A549 (cell line): Measurements from ENCODE around the gene SMARCB1. TPM values are rescaled to one million over a fixed set of nuclear protein-coding genes. Genes with fewer than 3 reads are reported as not detected.

Experiments
- ATAC-seq, 2 experiments: fragments of 200-7000 bp in 1 of 2; fragments of >200 bp in 1 of 2; cut with Nextera tagmentation in 1 of 2; cut with Tn5 transposase in 1 of 2; 3 replicates each; pipeline versions ENCODE4 v1.8.0 to v1.9.1; 2018 to 2020; ENCODE audit warnings: mild to moderate bottlenecking in 1 of 2, moderate library complexity in 1 of 2
- CTCF ChIA-PET: fragments of 300-600 bp; sonication (Branson Sonifier 250); formaldehyde crosslinking; extraction: SDS; loops from one replicate; lab custom pipeline; 2021; ENCODE audit warnings: antibody characterized with exemption, inconsistent platforms; lab: Yijun Ruan, JAX
- POLR2A ChIA-PET: fragments of 350-600 bp; formaldehyde crosslinking; extraction: SDS; loops from one replicate; lab custom pipeline; 2021; ENCODE audit warnings: antibody characterized with exemption, inconsistent platforms; lab: Yijun Ruan, JAX
- DNase-seq, 2 experiments: peaks; one replicate each; pipeline versions ENCODE4 v3.0.0 to v3.0.0-alpha.2; 2011 to 2016; ENCODE audit warnings: low read depth in 1 of 2, low spot score in 1 of 2
- FAIRE-seq: peaks from 2 replicates; lab custom pipeline; 2011; peaks lifted over from hg19 to GRCh38; lab: Jason Lieb, UNC
- H3K27ac ChIP-seq, 2 experiments: fragments of >200 bp; sonication (Bioruptor Twin); formaldehyde crosslinking; 3 replicates each; pipeline ENCODE4 v1.5.1; 2016 to 2017
- H3K4me1 ChIP-seq: fragments of >200 bp; sonication (Bioruptor Twin); formaldehyde crosslinking; 3 replicates; pipeline ENCODE4 v1.6.1; 2016
- H3K4me2 ChIP-seq: fragments of >200 bp; sonication (Bioruptor Twin); formaldehyde crosslinking; 3 replicates; pipeline ENCODE4 v1.6.1; 2016
- H3K4me3 ChIP-seq: fragments of >200 bp; sonication (Bioruptor Twin); formaldehyde crosslinking; 3 replicates; pipeline ENCODE4 v1.5.1; 2016
- H3K9me3 ChIP-seq: fragments of >200 bp; sonication (Bioruptor Twin); formaldehyde crosslinking; 3 replicates; pipeline ENCODE4 v1.6.1; 2016
- ATOH8 ChIP-seq: fragments of 250-450 bp; sonication (Bioruptor Pico); IDR thresholded peaks from 2 replicates; pipeline ENCODE4 v1.5.0; 2020; ENCODE audit warnings: low read depth, mild to moderate bottlenecking, moderate library complexity
- BHLHE40 ChIP-seq: IDR thresholded peaks from 2 replicates; pipeline ENCODE4 v1.6.1; 2012; ENCODE audit warnings: low read depth, low read length, inconsistent platforms
- CBX8 ChIP-seq: fragments of 200-600 bp; sonication (generic); IDR thresholded peaks from 2 replicates; pipeline ENCODE4 v1.6.1; 2016
- E2F6 ChIP-seq: IDR thresholded peaks from 2 replicates; pipeline ENCODE4 v1.6.1; 2012; ENCODE audit warnings: low read depth, borderline replicate concordance
- EHF ChIP-seq: fragments of 250-450 bp; sonication (Bioruptor Pico); IDR thresholded peaks from 2 replicates; pipeline ENCODE4 v1.5.0; 2020; ENCODE audit warnings: mild to moderate bottlenecking
- EHMT2 ChIP-seq: fragments of 200-600 bp; sonication (generic); IDR thresholded peaks from 2 replicates; pipeline ENCODE4 v1.6.1; 2016; ENCODE audit warnings: antibody characterized with exemption, low read depth, mild to moderate bottlenecking, moderate library complexity
- ESRRA ChIP-seq: fragments of 150-350 bp; IDR thresholded peaks from 2 replicates; pipeline ENCODE4 v1.6.1; 2014; ENCODE audit warnings: mild to moderate bottlenecking, low read length, borderline replicate concordance
- FOXS1 ChIP-seq: fragments of 250-450 bp; sonication (Bioruptor Pico); IDR thresholded peaks from 2 replicates; pipeline ENCODE4 v1.5.0; 2020; ENCODE audit warnings: mild to moderate bottlenecking, moderate library complexity
- HOXA7 ChIP-seq: fragments of 250-450 bp; sonication (Bioruptor Pico); IDR thresholded peaks from 2 replicates; pipeline ENCODE4 v1.5.0; 2020; ENCODE audit warnings: mild to moderate bottlenecking, moderate library complexity
- HOXB5 ChIP-seq: fragments of 250-450 bp; sonication (Bioruptor Pico); IDR thresholded peaks from 2 replicates; pipeline ENCODE4 v1.5.0; 2020; ENCODE audit warnings: mild to moderate bottlenecking, moderate library complexity
- JUN ChIP-seq, 2 experiments: fragments of >200 bp; sonication (Bioruptor Twin); formaldehyde crosslinking; IDR thresholded peaks; 2 replicates in 1 of 2; 3 replicates in 1 of 2; pipeline ENCODE4 v1.6.1; 2016 to 2017
- JUNB ChIP-seq: fragments of >200 bp; sonication (Bioruptor Twin); formaldehyde crosslinking; IDR thresholded peaks from 2 replicates; pipeline ENCODE4 v1.6.1; 2016
- MAFK ChIP-seq: fragments of 450-650 bp; IDR thresholded peaks from 2 replicates; pipeline ENCODE4 v1.6.1; 2014; ENCODE audit not compliant: partially characterized antibody
- MAZ ChIP-seq: fragments of 150-350 bp; IDR thresholded peaks from 2 replicates; pipeline ENCODE4 v1.6.1; 2014; ENCODE audit warnings: antibody characterized with exemption, low read depth, low read length, borderline replicate concordance
- MYC ChIP-seq: IDR thresholded peaks from 2 replicates; pipeline ENCODE4 v1.6.1; 2012; ENCODE audit warnings: mild to moderate bottlenecking, inconsistent platforms, low read length, improper control_type of control experiment, borderline replicate concordance
- PHF8 ChIP-seq: fragments of 200-600 bp; sonication (generic); IDR thresholded peaks from 2 replicates; pipeline ENCODE4 v1.6.1; 2016; ENCODE audit warnings: low read depth, mild to moderate bottlenecking, antibody characterized with exemption, moderate library complexity, borderline replicate concordance
- POLR2A ChIP-seq: IDR thresholded peaks from 2 replicates; pipeline ENCODE4 v1.6.1; 2012; ENCODE audit warnings: mild to moderate bottlenecking, low read length
- REST ChIP-seq: fragments of 200-600 bp; sonication (generic); IDR thresholded peaks from 2 replicates; pipeline ENCODE4 v1.6.1; 2016; ENCODE audit warnings: antibody characterized with exemption, mild to moderate bottlenecking, moderate library complexity
- RNF2 ChIP-seq: fragments of 200-600 bp; sonication (generic); IDR thresholded peaks from 2 replicates; pipeline ENCODE4 v1.6.1; 2016; ENCODE audit warnings: low read depth, mild to moderate bottlenecking, antibody characterized with exemption, moderate library complexity, borderline replicate concordance
- SMC3 ChIP-seq: fragments of >200 bp; sonication (Bioruptor Twin); formaldehyde crosslinking; IDR thresholded peaks from 3 replicates; pipeline ENCODE4 v1.6.1; 2018; ENCODE audit warnings: inconsistent platforms
- TFCP2L1 ChIP-seq: fragments of 250-450 bp; sonication (Bioruptor Pico); IDR thresholded peaks from 2 replicates; pipeline ENCODE4 v1.5.0; 2021; ENCODE audit warnings: mild to moderate bottlenecking
- ZFP36 ChIP-seq: fragments of 450-650 bp; IDR thresholded peaks from 2 replicates; pipeline ENCODE4 v1.6.1; 2014; ENCODE audit warnings: borderline replicate concordance; ENCODE audit not compliant: partially characterized antibody
- WGBS: methylation state at CpG from one replicate; pipeline ENCODE4 v1.1.6; 2017; ENCODE audit errors: missing lambda C conversion rate; 5-methylcytosine and 5-hydroxymethylcytosine counted together
- polyA plus RNA-seq, 4 experiments: library from polyadenylated mRNA; depleted of rRNA in 3 of 4; stranded (reverse); fragments of >200 nt; fragmentation: RNase III in 1 of 4; extraction: RNeasy Plus Mini Kit Qiagen cat#74134 plus additional on column Dnase treatment in 1 of 4; gene quantifications; 2 replicates in 3 of 4; 3 replicates in 1 of 4; pipeline ENCODE4 v1.2.3, GENCODE V29; 2011 to 2017

SMARCB1 gene
- polyA plus RNA-seq, 2 of the 4 experiments (the other 2 are of a cell fraction), result 65.6 to 133 TPM

GRCh38 chr22:23751441-23751996, 35.2 kb upstream of the SMARCB1 start:
- ATAC-seq (peak; percentile 47 to 61), FAIRE-seq (no peak), DNase-seq (peak in 1 of 2 experiments; percentile 58)
- Histone ChIP-seq H3K27ac (peak overlapping the region; percentile 96 to 99), H3K4me3 (peak overlapping the region; percentile 97), H3K4me2 (peak overlapping the region; percentile 94), H3K9me3 (no peaks in the 10 kb centered on the region), H3K4me1 (peaks cover 4% of the 10 kb centered on the region; the same call in 2 of the 3 replicates)
- CTCF ChIA-PET, result interaction anchor here (0.6 to 1.1 kb wide), 3 partner anchors 16 to 774 kb away, joined by 3 read pairs; no protein-coding TSS in a partner anchor
- TF ChIP-seq POLR2A (0 out of 2 replicates have a peak, but pooled peaks have one; percentile 24), JUN (IDR thresholded peaks at IDR 0.05) (peak in 1 of 2 experiments; percentile 21; a peak in 1 of 5 replicates), E2F6 (no peak)
- WGBS, result 14% methylated on average over 17 of the region's 22 CpGs
- POLR2A ChIA-PET, result interaction anchor here (0.9 kb wide), 1 partner anchor 16 kb away, joined by 3 read pairs; the partner anchor contains the start of gene CHCHD10

GRCh38 chr22:23752090-23752691, 34.6 kb upstream of the SMARCB1 start:
- peak overlapping the region; percentile 96 to 99; a peak in 5 of 6 replicates for H3K27ac ChIP-seq
- peak overlapping the region; percentile 94 for H3K4me2 ChIP-seq
- 83% methylated on average over 7 of the region's 9 CpGs for WGBS
- FAIRE-seq (no peak), DNase-seq (peak in 1 of 2 experiments; percentile 20), ATAC-seq (0 out of 6 replicates have a peak, but pooled peaks of 1 of the 2 experiments have one; percentile 17)
- no peak for TF ChIP-seq RNF2
- TF ChIP-seq ZFP36, result no peak
- no peak for TF ChIP-seq SMC3
- TF ChIP-seq MAZ, result no peak
- TF ChIP-seq TFCP2L1 (CRISPR knock-in tag), result no peak
- TF ChIP-seq CBX8, result no peak
- no peak for TF ChIP-seq MYC
- no peak for TF ChIP-seq EHF (CRISPR knock-in tag)
- no peak for TF ChIP-seq MAFK
- TF ChIP-seq BHLHE40, result no peak
- no peak for TF ChIP-seq FOXS1 (CRISPR knock-in tag)
- no peak for TF ChIP-seq PHF8
- TF ChIP-seq JUNB, result no peak
- no peak for TF ChIP-seq ESRRA
- TF ChIP-seq HOXB5 (CRISPR knock-in tag), result no peak
- TF ChIP-seq POLR2A, result no peak
- no peak for TF ChIP-seq EHMT2
- TF ChIP-seq ATOH8, result no peak
- TF ChIP-seq HOXA7 (CRISPR knock-in tag), result no peak
- TF ChIP-seq REST, result no peak
- H3K9me3 ChIP-seq, result no peaks in the 10 kb centered on the region
- ChIA-PET CTCF (interaction anchor here (0.6 to 1.6 kb wide), 4 partner anchors 11 to 774 kb away, joined by 3 read pairs; no protein-coding TSS in a partner anchor), POLR2A (interaction anchor here (1.3 kb wide), 1 partner anchor 16 kb away, joined by 3 read pairs; no protein-coding TSS in a partner anchor)
- H3K4me1 ChIP-seq, result peaks cover 4% of the 10 kb centered on the region; the same call in 2 of the 3 replicates
- peak overlapping the region; percentile 97 for H3K4me3 ChIP-seq
